Left renal pelvis (tissue), 4 donors: ENCODE measurements around the gene DLGAP1. TPM values are rescaled to one million over a fixed set of nuclear protein-coding genes. Genes with fewer than 3 reads are reported as not detected.

Experiments
- DNase-seq, 4 donors: peaks; one replicate each; pipeline ENCODE4 v3.0.0-alpha.2; 2013; ENCODE audit warnings: low read depth in 4 of 4, low spot score in 3 of 4
- polyA plus RNA-seq, 4 donors: library from polyadenylated mRNA; unstranded; fragments of 120-200 nt; gene quantifications; one replicate each; pipeline ENCODE4 v1.2.1, GENCODE V29; 2013; ENCODE audit not compliant: insufficient read length in 4 of 4

Gene DLGAP1
- polyA plus RNA-seq, 4 donors = 4.1 to 6.8 (median 4.5) TPM

DNA sequence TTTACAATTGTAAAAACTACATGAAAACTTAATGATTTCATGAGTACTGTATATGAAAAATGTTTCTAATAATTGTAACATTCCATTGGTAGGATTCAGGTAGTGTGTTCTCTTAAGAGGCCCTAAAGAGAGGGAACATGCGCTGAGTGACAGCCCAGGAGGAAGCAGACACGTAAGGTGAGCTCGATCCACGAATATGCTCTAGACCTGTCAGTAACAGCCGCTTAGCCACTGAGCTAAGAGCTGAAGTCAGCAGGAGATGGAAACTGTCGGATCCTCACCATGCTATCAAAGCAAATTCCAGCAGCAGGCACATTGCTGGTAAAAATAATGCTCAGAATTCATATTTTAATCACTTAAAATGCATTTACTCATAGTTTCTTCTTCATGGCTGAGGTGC, 658.7 kb downstream of the DLGAP1 start:
- DNase-seq = no peak

DNA sequence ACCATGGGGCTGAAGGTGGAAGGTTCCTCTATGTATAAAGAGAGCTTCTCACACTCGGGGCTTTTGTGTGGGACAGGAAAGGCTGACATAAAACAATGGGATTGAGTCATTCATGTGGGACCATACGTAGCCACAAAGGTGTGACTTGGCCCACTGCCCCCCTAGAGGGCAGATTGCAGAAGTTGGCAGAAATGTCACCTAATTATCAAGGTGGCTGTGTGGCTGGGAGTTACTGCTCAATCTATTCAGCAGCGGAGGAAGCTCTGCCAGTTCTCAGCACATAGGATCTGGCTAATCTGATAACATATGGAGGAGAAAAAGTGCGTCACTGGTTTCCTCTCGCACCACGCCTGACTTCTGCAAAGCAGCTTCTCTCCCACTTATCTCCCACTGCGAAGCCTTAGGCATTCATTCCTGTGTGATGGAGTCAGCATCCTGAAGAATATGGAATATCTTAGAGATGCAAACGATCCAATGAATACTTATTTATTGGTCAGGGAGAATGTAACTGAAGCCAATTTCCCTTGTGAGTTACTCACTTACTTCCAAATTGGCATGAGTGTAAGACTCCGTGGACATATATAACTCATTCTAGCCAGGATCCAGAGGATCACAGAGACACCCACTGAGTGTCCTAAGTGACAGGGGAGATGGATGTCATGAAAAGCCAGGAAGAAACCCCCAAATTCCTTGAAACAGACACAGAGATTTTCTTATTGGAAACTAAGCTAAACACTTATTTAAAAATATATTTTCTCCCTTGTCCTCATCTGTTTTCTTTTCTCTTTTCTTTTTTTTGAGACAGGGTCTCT, 660.4 kb downstream of the DLGAP1 start:
- DNase-seq = no peak

DNA sequence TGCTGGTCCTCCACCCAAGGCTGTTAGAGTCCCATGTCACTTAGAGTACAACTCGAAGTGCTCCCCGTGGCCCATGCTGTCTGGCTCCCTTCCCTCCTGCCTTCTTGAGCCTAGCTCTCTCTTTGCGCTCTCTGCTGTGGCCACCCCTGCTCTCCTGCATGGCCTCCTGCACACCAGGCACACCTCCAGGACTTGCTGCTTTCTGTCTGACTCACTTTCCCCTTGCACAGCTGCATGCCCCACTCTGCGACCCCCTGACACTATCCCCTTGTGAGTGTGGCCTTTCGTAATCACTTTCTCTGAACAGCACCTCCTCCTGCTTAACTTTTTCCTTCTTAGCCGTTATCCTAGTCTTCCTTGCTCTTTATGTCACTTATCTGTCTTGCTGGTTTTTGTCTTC, 661.6 kb downstream of the DLGAP1 start:
- DNase-seq = no peak

- DNase-seq = no peak
Observed at GRCh38 chr18:3793111-3793510, 662.0 kb downstream of the DLGAP1 start.

DNA sequence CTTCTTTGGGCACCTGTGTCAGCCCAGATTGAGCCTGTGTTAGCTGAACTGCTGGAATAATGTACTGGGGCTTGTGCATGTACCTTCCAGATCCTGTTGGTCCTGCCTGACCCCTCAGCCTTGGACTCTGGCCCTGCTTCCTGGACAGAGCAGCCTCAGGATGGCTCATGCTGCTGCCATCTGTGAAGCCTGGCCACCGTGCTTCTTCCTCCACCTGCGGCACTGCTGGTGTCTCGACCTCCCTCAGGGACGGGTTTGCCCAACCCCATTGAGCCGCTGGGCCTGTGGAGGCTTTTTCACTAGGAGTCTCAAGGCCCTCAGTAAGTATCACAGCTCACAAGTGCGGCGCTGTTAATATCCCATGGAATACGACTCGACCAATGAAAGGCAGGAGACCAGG, 662.4 kb downstream of the DLGAP1 start:
- no peak for DNase-seq

DNA sequence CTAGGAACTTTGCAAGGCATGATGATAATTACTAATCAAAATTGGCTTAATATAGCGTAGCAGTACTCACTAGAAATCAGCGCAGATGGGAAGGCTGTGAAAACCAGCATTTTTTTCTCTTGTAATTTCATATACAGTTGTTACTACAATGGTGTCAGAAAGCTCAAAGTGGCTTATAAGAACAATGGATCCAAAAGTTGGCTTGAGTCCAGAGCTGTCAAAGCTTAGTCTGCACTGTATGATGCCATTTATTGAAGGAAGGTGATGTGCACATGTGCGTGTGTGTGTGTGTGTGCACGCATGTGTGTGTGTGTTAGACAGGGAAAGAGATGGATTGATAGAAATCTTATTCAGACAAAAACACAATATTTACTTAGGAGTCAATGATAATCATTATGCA, 663.9 kb downstream of the DLGAP1 start:
- no peak for DNase-seq

GRCh38 chr18:3790703-3791102, 664.4 kb downstream of the DLGAP1 start:
- peak in 3 of 4 donors; percentile 31 to 57 (median 49) for DNase-seq

DNA sequence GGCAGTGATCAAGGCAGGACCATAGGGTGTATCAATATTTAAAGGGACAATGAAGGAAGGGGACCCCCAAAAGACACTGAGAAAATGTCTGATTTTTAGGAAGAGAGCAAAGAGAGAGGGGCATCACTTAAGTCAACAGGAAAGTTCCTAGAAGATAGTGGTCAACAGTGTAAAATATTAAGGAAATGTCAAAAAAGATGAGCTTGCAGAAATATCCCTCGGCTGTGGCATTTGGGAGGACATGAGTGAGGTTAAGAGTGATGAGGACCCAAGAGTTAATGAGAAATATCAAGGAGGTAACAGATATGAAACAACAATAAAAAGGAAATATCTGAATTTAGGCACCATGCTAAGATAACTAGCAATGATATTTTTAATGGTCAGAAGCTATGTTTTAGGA, 665.6 kb downstream of the DLGAP1 start:
- no peak for DNase-seq

- no peak for DNase-seq
Observed at GRCh38 chr18:3784949-3785348, 670.2 kb downstream of the DLGAP1 start.

GRCh38 chr18:3782901-3783300, 672.2 kb downstream of the DLGAP1 start:
- no peak for DNase-seq

GRCh38 chr18:3777719-3778118, 677.4 kb downstream of the DLGAP1 start:
- DNase-seq = no peak

DNA sequence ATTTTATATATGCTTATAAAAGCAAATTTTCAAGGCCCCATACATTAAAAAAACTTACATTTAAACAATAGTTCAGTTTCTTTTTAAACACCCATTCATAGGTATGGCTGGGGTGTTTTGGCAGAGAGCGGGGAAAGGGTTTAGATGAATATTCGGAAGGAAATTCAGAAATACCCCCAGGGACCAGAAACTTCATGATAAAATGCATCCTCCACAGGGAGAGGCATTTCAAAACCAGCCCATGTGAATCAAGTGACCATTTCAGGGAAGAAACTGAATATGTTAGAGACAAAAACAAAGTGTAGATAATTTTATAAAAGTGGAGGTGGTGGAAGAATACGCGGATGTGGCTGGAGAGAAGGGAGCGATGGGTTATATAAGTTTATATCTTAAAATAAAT, 678.0 kb downstream of the DLGAP1 start:
- DNase-seq = no peak

DNA sequence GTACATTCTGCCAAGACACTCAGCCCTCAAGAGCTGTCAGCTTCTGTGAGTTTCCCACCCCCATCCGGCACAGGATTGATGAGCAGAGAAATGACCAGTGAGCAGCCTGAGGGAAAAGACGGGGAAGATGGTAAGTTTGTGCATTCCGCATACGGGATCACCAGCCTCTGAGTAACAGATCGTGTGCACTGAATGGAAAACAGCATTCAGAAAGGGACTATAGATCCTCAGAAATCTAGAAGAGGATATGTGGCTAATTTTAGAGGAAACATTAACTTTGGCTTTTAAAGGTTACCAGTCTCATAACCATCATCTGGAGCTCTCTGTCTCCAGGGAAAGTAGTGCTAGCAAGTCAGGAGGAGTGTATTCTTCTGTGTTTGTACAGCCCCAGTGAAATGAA, 679.1 kb downstream of the DLGAP1 start:
- no peak for DNase-seq

DNA sequence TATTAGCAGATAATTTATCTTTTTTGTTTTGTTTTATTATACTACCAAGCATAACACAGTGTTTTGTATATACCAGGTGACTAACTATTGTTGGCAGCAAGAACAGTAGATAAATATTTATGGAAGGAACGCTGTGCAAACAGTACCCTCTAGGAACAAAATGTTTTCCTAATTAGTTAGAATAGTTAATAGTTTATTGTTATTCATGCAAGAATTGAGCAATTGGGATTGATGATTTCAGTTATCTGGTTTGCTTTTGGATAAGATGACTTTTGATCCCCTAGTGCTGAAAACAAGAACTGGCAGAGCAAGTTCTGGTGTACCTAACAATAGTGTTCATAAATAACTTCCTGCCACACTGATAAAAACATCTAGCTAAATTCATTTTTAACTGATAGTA, 681.8 kb downstream of the DLGAP1 start:
- no peak for DNase-seq

- peak; percentile 60 to 76 (median 64) for DNase-seq
Observed at GRCh38 chr18:3771121-3771971, 683.8 kb downstream of the DLGAP1 start.

DNA sequence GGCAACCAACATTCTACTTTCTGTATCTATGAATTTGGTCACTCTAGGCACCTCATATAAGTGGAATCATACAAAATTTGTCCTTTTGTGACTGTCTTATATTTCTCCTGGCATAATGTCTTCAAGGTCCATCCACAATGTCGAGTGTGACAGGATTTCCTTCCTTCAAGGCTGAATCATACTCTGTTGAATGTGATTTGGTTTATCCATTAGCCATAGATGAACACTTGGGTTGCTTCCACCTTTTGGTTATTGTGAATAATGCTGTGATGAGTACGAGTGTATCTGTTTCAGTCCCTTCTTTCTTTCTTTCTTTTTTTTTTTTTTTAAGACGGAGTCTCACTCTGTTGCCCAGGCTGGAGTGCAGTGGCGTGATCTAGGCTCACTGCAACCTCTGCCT, 693.8 kb downstream of the DLGAP1 start:
- DNase-seq = no peak

DNA sequence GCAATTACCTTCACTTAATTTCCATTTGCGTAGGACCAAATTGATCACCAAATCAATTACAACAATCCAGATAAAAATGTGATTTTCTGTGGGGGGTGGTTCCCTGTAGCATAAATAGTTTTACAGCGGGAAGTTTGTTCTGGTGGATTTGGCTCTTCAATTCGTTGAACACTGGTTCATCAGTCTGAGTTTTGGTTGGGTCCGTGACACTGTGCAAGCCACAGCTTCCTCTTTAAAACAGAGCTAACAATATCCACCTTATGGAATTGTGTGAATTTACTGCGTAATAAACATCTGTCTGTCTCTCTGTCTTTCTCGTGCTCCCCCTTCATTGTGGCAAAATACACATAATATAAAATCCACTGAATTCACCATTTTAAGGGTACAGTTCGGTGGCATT, 694.4 kb downstream of the DLGAP1 start:
- DNase-seq = no peak

DNA sequence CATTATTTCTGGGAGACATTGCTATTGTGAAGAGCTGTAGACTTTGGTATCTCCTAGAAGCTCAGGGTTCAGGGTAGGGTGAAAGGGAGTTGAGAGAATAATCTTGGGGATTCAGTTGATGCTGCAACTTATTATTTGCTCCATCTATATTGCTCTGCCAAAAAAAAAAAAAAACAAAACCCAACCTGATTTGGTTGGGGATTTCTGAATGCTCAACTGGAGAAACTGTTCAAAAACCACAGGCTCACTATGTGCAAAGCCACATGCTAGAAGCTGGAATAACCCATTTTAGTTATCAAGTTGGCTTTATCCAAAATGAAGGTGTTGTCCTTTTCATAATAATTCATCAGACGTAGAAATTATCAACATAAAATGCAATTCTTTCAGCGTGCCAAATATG, 696.0 kb downstream of the DLGAP1 start:
- DNase-seq = no peak

DNA sequence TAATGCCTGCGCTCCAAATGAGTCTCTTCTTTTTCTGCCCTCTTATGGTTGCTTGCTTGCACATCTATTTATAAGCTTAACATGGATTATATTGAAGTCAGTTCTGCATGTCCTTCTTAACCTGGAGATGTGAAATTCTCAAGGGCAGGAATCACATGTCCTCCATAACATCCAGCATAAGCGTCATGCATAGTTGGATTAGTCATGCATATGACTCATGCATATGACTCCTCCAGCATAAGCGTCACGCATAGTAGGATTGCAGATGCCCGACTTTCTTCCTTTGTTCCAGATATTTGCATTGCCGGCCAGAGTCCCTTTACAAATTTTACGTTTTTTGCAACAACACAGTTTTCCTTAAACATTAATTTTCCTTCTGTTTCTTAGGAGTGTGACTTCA, 696.6 kb downstream of the DLGAP1 start:
- DNase-seq = no peak

DNA sequence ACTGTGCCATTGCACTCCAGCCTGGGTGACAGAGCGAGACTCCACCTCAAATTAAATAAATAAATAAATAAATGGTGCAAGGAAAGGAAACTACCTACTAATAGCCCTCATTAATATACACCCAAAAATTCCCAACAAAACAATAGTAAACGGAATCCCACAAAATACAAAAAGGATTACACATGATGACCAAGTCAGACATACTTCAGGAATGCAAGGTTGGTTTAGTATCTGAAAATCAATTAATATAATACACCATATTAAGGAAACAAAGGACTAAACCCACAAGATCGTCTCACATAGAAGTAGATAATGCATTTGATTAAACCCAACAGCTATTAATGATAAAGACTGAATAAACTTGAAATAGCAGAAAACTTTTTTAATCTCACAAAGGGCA, 697.7 kb downstream of the DLGAP1 start:
- no peak for DNase-seq

DNA sequence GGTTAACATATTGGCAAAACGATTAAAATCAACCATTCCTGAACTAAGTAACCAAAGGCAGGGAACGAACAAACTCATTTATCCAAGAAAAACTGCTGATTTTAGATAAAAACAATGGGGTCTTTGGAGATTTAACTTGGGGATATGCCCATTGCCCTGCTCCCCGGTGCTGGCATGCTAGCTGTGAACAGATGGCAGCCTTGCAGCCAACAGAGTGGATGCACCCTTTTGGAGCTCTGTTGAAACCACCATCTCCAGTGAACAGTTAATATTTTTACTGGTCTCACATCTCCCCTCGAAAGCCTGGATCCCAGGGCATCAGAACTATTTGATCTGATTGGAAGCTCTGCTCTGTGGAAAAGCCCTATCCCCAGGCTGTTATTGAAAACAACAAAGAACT, 702.0 kb downstream of the DLGAP1 start:
- DNase-seq = no peak

DNA sequence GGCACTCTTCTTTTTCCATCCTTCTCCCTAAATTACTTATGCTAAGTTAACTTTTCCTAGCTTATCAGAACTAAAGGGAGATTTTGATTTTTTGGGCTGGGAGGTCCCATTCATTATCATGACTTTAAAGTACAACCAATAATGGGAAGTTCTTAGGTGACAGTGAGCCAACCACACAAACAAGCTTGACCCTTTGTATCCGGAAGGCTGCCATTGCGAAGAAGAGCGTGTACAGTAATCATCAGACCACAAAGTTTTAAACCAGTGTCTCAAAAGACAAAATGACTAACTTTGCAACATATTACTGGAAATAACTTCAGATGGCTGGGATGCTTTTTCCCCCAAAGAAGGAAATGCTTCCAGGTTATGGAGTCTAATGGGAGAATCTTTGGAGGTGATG, 707.0 kb downstream of the DLGAP1 start:
- no peak for DNase-seq
